ENCODE results near the gene CD72. TPM values are rescaled to one million over a fixed set of nuclear protein-coding genes. Genes with fewer than 3 reads are reported as not detected.
A peak's percentile ranks its signal among the peaks of the same experiment; 100 is the strongest.
"Not testable (repeated sequence)": the region's sequence is repeated elsewhere in the genome, so short reads cannot be mapped to it uniquely, and the experiment has no call there.

CD72 gene
- total RNA-seq, 2 experiments from 2014 or later, result 11.6 to 15.0 TPM

GRCh38 chr9:35605351-35606137 is 12.7 kb downstream of the CD72 start:
- ChIA-PET POLR2A (interaction anchor here (1.0 to 3.2 kb wide), 6 partner anchors 10 to 123 kb away, joined by 3 to 22 read pairs (median 5); partner anchors contain the start of genes ARHGEF39 and SIT1), CTCF (interaction anchor here (0.9 to 3.5 kb wide), 10 partner anchors 8 to 130 kb away, joined by 3 to 47 read pairs (median 19); partner anchors contain the start of genes ARHGEF39, CCDC107, CD72 and RMRP)
- H3K4me1 Mint-ChIP-seq (ENCODE audit: low read depth), result peaks cover 37% of the 10 kb centered on the region
- H3K27ac Mint-ChIP-seq, result peak overlapping the region; percentile 34
- H3K27me3 Mint-ChIP-seq (ENCODE audit: low read depth), result no peaks in the 10 kb centered on the region
- peaks cover 24% of the 10 kb centered on the region for H3K36me3 Mint-ChIP-seq (ENCODE audit: low read depth)
- H3K4me3 Mint-ChIP-seq, result peak overlapping the region; percentile 80
- ATAC-seq, result peak; percentile 17
- DNase-seq, result peak; percentile 66
- H3K9me3 Mint-ChIP-seq (ENCODE audit: insufficient read depth), result no peaks in the 10 kb centered on the region

GRCh38 chr9:35604578-35605350 is 13.4 kb downstream of the CD72 start, which contains the start of gene TESK1:
Gene TESK1 (plus strand): TSS chr9:35605262. CDS start chr9:35605620, 358 bp downstream.
- CTCF ChIA-PET, result interaction anchor here (0.7 to 3.5 kb wide), 12 partner anchors 9 to 131 kb away, joined by 3 to 47 read pairs (median 12); partner anchors contain the start of genes ARHGEF39, CCDC107, CD72 and RMRP
- no peaks in the 10 kb centered on the region for H3K9me3 Mint-ChIP-seq (ENCODE audit: insufficient read depth)
- POLR2A ChIA-PET, result interaction anchor here (0.6 to 3.2 kb wide), 11 partner anchors 11 to 237 kb away, joined by 3 to 22 read pairs (median 3); partner anchors contain the start of genes ARHGEF39, CCDC107, RMRP and SIT1
- peak; percentile 90 for DNase-seq
- peaks cover 22% of the 10 kb centered on the region for H3K36me3 Mint-ChIP-seq (ENCODE audit: low read depth)
- peak; percentile 48 for ATAC-seq
- H3K4me3 Mint-ChIP-seq, result peak within 1 kb of the TSS; percentile 90
- no peaks in the 10 kb centered on the region for H3K27me3 Mint-ChIP-seq (ENCODE audit: low read depth)
- peak within 1 kb of the TSS; percentile 96 for H3K27ac Mint-ChIP-seq
- H3K4me1 Mint-ChIP-seq (ENCODE audit: low read depth), result peaks cover 37% of the 10 kb centered on the region

GRCh38 chr9:35603986-35604577 is 14.1 kb downstream of the CD72 start:
- DNase-seq (peak; percentile 100), ATAC-seq (peak; percentile 88)
- H3K4me1 Mint-ChIP-seq (ENCODE audit: low read depth), result peaks cover 37% of the 10 kb centered on the region
- CTCF ChIA-PET, result interaction anchor here (0.7 to 3.5 kb wide), 34 partner anchors 8 to 278 kb away, joined by 3 to 47 read pairs (median 4); partner anchors contain the start of genes ARHGEF39, CCDC107, CD72 and CREB3
- peaks cover 22% of the 10 kb centered on the region for H3K36me3 Mint-ChIP-seq (ENCODE audit: low read depth)
- peak overlapping the region; percentile 90 for H3K4me3 Mint-ChIP-seq
- H3K9me3 Mint-ChIP-seq (ENCODE audit: insufficient read depth), result no peaks in the 10 kb centered on the region
- no peaks in the 10 kb centered on the region for H3K27me3 Mint-ChIP-seq (ENCODE audit: low read depth)
- peak overlapping the region; percentile 96 for H3K27ac Mint-ChIP-seq
- POLR2A ChIA-PET, result interaction anchor here (0.7 to 3.2 kb wide), 6 partner anchors 14 to 128 kb away, joined by 3 to 22 read pairs (median 3); partner anchors contain the start of genes CD72, CREB3, SIT1 and TLN1

GRCh38 chr9:35603506-35603985 is 14.7 kb downstream of the CD72 start:
- ATAC-seq, result no peak
- ChIA-PET CTCF (interaction anchor here (0.7 to 3.5 kb wide), 30 partner anchors 8 to 279 kb away, joined by 3 to 47 read pairs (median 5); partner anchors contain the start of genes ARHGEF39, CCDC107, CD72 and CREB3), POLR2A (interaction anchor here (0.7 to 3.2 kb wide), 6 partner anchors 15 to 129 kb away, joined by 3 to 22 read pairs (median 3); partner anchors contain the start of genes CD72, CREB3, SIT1 and TLN1)
- Mint-ChIP-seq H3K27me3 (ENCODE audit: low read depth) (no peaks in the 10 kb centered on the region), H3K27ac (peak overlapping the region; percentile 96), H3K4me3 (peak overlapping the region; percentile 90), H3K4me1 (ENCODE audit: low read depth) (peaks cover 37% of the 10 kb centered on the region), H3K9me3 (ENCODE audit: insufficient read depth) (no peaks in the 10 kb centered on the region), H3K36me3 (ENCODE audit: low read depth) (peaks cover 18% of the 10 kb centered on the region)
- DNase-seq, result peak; percentile 41

- Mint-ChIP-seq H3K4me1 (ENCODE audit: low read depth) (peaks cover 21% of the 10 kb centered on the region), H3K9me3 (ENCODE audit: insufficient read depth) (no peaks in the 10 kb centered on the region), H3K27ac (no peak overlapping the region), H3K27me3 (ENCODE audit: low read depth) (no peaks in the 10 kb centered on the region), H3K4me3 (no peak overlapping the region), H3K36me3 (ENCODE audit: low read depth) (peaks cover 2% of the 10 kb centered on the region)
- no peak for DNase-seq
- ChIA-PET POLR2A (no interaction called here), CTCF (interaction anchor here (0.6 to 2.7 kb wide), 10 partner anchors 11 to 700 kb away, joined by 3 to 11 read pairs (median 4); no protein-coding TSS in a partner anchor)
- no peak for ATAC-seq
Measured at GRCh38 chr9:35599763-35600604, 18.2 kb downstream of the CD72 start.

GRCh38 chr9:35598866-35599590 is 19.2 kb downstream of the CD72 start:
- Mint-ChIP-seq H3K4me1 (ENCODE audit: low read depth) (peaks cover 16% of the 10 kb centered on the region), H3K4me3 (no peak overlapping the region), H3K27me3 (ENCODE audit: low read depth) (no peaks in the 10 kb centered on the region), H3K36me3 (ENCODE audit: low read depth) (no peaks in the 10 kb centered on the region), H3K27ac (no peak overlapping the region), H3K9me3 (ENCODE audit: insufficient read depth) (no peaks in the 10 kb centered on the region)
- CTCF ChIA-PET, result interaction anchor here (0.6 to 2.7 kb wide), 7 partner anchors 12 to 482 kb away, joined by 3 to 11 read pairs (median 4); no protein-coding TSS in a partner anchor
- POLR2A ChIA-PET, result no interaction called here
- no peak for ATAC-seq
- no peak for DNase-seq

GRCh38 chr9:35596907-35597306 is 21.3 kb downstream of the CD72 start:
- ATAC-seq; H3K36me3 Mint-ChIP-seq (ENCODE audit: low read depth): not testable (repeated sequence)
- CTCF ChIA-PET, result interaction anchor here (0.7 kb wide), 1 partner anchor 116 kb away, joined by 3 read pairs; no protein-coding TSS in a partner anchor

GRCh38 chr9:35594471-35594870 is 23.7 kb downstream of the CD72 start:
- DNase-seq, result no peak
- POLR2A ChIA-PET, result no interaction called here
- H3K27ac Mint-ChIP-seq, result no peak overlapping the region
- peaks cover 18% of the 10 kb centered on the region for H3K9me3 Mint-ChIP-seq (ENCODE audit: insufficient read depth)
- CTCF ChIA-PET, result no interaction called here
- no peaks in the 10 kb centered on the region for H3K4me1 Mint-ChIP-seq (ENCODE audit: low read depth)
- ATAC-seq, result no peak
- H3K27me3 Mint-ChIP-seq (ENCODE audit: low read depth), result no peaks in the 10 kb centered on the region
- peaks cover 9% of the 10 kb centered on the region for H3K36me3 Mint-ChIP-seq (ENCODE audit: low read depth)
- H3K4me3 Mint-ChIP-seq, result no peak overlapping the region

More at GRCh38 chr9:35596907-35597306, 21.3 kb downstream of the CD72 start:
- DNase-seq; H3K4me1 Mint-ChIP-seq (ENCODE audit: low read depth); H3K4me3 Mint-ChIP-seq; H3K27me3 Mint-ChIP-seq (ENCODE audit: low read depth); H3K27ac Mint-ChIP-seq: not testable (repeated sequence)
- peaks cover 16% of the 10 kb centered on the region for H3K9me3 Mint-ChIP-seq (ENCODE audit: insufficient read depth)
- POLR2A ChIA-PET, result interaction anchor here (0.7 kb wide), 1 partner anchor 79 kb away, joined by 3 read pairs; no protein-coding TSS in a partner anchor

GRCh38 chr9:35593581-35593980 is 24.6 kb downstream of the CD72 start:
- Mint-ChIP-seq H3K4me1 (ENCODE audit: low read depth) (no peaks in the 10 kb centered on the region), H3K9me3 (ENCODE audit: insufficient read depth) (peaks cover 18% of the 10 kb centered on the region), H3K27ac (no peak overlapping the region), H3K36me3 (ENCODE audit: low read depth) (peaks cover 9% of the 10 kb centered on the region), H3K4me3 (no peak overlapping the region), H3K27me3 (ENCODE audit: low read depth) (no peaks in the 10 kb centered on the region)
- DNase-seq (no peak), ATAC-seq (no peak)
- ChIA-PET CTCF (interaction anchor here (0.6 kb wide), 1 partner anchor 11 kb away, joined by 3 read pairs; no protein-coding TSS in a partner anchor), POLR2A (interaction anchor here (0.6 kb wide), 1 partner anchor 109 kb away, joined by 3 read pairs; no protein-coding TSS in a partner anchor)
